GM12872 (cell line): ENCODE results near the gene PTPRJ.

Experiments
- CTCF ChIP-seq: IDR thresholded peaks from 3 replicates; pipeline ENCODE4 v1.5.1; 2011; ENCODE audit warnings: low read depth, mild to moderate bottlenecking, low read length, moderate library complexity; ENCODE audit not compliant: insufficient read depth

PTPRJ gene

GRCh38 chr11:48052183-48053044, 72.1 kb downstream of the PTPRJ start:
- TF ChIP-seq CTCF: 0 out of 3 replicates have a peak, but pooled peaks have one; percentile 7

GRCh38 chr11:48054994-48055291, 74.6 kb downstream of the PTPRJ start:
- no peak for TF ChIP-seq CTCF

- no peak for TF ChIP-seq CTCF
Observed at GRCh38 chr11:48055292-48056132, 75.2 kb downstream of the PTPRJ start.

GRCh38 chr11:48056325-48057183, 76.2 kb downstream of the PTPRJ start:
- TF ChIP-seq CTCF: no peak

GRCh38 chr11:48058064-48058463, 77.7 kb downstream of the PTPRJ start:
- TF ChIP-seq CTCF: no peak

GRCh38 chr11:48058788-48059187, 78.4 kb downstream of the PTPRJ start:
- TF ChIP-seq CTCF: no peak

GRCh38 chr11:48062649-48063048, 82.3 kb downstream of the PTPRJ start:
- no peak for TF ChIP-seq CTCF
